ENCODE data around the gene CHST7.

DNA sequence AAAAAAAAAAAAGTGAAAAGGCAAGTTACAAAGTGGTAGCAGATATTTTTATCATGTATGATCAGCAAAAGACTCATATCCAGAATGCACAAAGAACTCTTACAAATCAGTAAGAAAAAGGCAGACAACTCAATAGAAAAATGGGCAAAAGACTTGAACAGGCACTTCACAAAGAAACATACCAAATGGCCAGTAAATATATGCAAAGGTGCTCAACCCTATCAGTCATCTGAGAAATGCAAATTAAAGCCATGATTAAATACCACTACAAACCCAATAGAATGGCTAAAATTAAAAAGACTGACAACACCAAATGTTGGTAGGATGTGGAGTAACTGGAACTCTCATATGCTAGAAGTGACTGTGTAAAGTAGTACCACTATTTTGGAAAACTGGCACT, 45.4 kb downstream of the CHST7 start:
- no peak for TF ChIP-seq EZH2 (IDR thresholded peaks at IDR 0.05; ENCODE audit: borderline replicate concordance, low read depth, low read length, severe bottlenecking)
- no peak for TF ChIP-seq CTCF (IDR thresholded peaks at IDR 0.05; ENCODE audit: borderline replicate concordance, extremely low read depth, low read length, poor library complexity, severe bottlenecking)

Data from DND-41 (cell line).